SKM-1 (cell line): Measurements from ENCODE around the gene SEMA6A.
A peak's percentile ranks its signal among the peaks of the same experiment; 100 is the strongest.

Experiments used
- DNase-seq: peaks from one replicate; lab custom pipeline; 2025; ENCODE audit not compliant: unreplicated experiment; lab: John Stamatoyannopoulos, UW

The SEMA6A gene

DNA sequence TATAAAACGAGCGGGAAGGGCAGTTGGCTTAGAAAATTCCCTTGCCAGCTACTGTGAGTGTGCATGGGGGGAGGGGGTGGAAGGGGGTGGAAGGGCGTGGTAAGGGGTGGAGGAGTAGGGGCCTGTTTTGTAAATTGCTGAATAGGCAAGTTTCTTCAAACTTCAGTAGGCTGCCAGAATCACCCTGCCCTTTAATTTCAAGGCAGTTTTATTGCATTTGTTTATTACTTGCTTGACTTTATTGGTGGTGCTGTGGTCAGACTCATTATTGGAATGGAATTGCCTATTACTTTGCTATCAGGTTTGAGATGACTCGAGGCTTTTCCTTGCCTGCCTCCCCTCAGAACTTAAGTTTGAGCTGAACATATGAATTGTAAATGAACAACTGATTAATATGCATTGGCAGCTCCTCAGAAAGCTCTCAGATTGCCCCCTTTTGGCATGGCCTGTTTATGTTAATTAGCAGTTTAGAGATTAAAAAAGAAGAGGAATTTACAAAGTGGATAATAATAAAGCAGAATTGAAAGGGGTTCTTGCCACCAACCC is 76.0 kb downstream of the SEMA6A start:
- DNase-seq: no peak

DNA sequence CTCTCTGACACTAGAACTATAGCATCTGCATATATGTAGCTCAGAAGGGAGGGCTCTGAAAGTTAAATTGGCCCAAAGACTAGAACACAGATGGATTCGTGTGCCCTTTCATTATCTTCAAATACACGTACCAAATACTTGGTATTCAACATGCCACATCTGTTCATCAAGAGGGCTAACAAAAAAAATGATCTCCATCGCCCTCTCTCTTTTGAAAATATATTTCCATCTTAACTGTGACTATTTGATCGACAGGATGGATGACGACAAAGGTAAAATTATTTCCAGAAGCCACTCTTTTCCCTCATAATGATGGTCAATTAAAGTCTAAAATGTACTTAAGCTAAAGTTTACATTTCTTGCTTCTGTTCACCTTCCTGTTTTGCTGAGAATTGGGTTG is 77.0 kb downstream of the SEMA6A start:
- DNase-seq: no peak

GRCh38 chr5:116495786-116496357 is 78.8 kb downstream of the SEMA6A start:
- no peak for DNase-seq

- no peak for DNase-seq
Measured at GRCh38 chr5:116494784-116495450, 79.7 kb downstream of the SEMA6A start.

DNA sequence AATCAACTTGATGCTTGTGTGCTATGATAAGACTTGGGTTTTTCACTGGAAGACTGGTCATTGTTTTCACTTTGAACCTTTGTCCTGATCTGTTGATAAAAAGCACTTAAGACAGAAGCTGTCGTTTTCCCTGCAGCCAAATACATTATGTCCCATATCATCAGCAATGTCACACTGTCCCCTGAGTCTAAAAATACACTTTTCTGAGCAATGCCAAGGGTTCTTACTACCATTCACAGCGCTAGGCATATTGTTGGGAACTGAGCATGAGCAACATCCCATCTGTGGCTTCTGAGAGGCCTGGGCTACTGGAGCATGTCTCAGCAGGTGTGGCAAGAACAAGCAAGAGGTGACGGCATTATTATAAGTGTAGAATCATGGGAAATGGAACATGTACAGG is 81.8 kb downstream of the SEMA6A start:
- no peak for DNase-seq

GRCh38 chr5:116492016-116492623 is 82.5 kb downstream of the SEMA6A start:
- peak; percentile 50 for DNase-seq

DNA sequence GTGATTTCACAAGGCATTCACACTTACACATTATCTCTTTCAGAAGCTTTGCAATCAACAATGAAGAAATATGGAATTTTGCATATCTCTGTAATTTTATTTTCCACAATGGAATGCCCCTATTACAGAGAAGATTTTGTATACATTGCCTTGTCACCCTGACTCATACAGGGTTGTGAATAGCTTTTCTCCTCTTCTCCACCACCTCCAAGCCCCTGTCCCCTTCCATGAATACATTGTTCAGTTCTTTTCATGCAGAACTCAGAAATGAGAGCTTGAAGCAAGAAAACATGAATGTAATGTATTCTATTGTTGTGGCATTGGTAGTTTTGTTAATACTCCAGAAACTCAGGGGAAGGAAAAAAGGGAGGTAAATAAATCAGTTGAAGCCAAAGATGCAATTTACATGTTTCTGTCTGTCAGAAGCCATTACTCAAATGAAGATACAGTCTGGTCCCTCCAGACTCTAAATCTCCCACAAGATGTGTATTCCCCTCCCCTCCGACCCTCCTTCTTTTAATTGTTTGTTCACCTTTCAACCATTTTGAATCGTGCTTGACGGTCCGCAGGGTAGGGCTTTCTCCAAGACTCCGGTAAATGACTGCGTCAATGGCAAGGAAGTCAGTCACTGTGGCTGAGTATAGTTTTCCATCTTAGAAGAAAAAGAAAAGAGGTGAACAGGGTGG is 86.1 kb downstream of the SEMA6A start:
- DNase-seq: no peak

GRCh38 chr5:116487045-116487444 is 87.6 kb downstream of the SEMA6A start:
- no peak for DNase-seq

DNA sequence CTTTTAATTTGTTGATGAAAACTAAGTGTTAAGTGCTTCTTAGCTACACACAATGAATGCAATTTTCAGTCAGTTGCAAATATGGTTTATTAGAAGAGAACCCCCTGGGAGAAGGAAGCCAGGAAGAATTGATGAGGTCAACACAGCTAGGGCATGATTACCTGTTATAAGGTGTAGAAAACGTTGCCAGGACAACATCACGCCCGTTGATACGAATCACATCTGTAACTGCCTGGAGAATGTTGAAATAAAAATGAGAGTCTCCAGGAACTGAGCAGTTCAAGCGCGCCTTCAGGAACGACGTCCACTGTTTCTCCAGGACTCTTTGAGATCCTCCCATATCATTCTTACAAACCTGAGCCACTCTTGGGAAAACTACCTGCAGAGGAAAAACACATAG is 88.0 kb downstream of the SEMA6A start:
- DNase-seq: no peak

- no peak for DNase-seq
Measured at GRCh38 chr5:116484645-116485044, 90.0 kb downstream of the SEMA6A start.

GRCh38 chr5:116482394-116482793 is 92.2 kb downstream of the SEMA6A start:
- no peak for DNase-seq

GRCh38 chr5:116480894-116481510 is 93.6 kb downstream of the SEMA6A start:
- DNase-seq: no peak

DNA sequence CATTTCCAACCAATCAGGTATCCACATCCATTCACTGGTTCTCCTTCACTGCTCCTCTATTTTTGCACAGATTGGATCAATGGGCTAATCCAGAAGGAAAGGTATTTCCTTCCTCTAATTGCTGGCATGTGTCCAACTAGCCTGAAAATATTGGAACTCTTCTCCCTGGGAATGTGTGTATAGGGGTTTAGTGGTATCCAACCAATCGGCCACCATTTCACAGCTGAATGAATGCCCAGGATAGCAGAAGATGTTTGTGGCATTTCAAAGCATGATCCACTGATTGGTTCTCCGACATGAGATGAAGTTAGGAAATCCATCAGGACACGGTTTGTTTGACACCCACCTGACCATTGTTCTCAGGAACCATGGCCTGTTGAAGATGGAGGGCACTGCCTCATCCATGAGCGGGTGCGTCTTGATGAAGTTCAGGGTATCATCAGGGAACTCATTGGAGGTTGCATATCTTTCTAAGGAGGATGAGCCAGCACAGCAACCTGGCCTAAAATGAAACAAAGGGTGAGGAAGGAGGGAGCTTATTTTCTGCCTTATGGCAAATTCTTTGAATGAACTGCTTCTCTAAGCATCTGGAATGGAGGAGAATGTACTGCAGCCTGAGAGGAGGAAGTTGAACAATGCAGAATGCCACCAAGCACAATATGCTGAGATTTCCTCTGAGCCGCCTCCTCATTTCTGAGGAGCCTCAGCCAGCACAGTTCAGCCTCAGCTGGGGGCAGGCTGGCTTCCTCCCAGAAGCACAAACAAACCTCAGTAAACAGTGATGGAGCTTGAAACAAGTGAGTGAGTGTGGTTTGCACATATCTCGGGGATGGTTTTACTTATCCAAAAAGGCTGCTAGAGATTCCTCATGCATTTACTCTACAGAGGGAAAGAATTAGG is 94.6 kb downstream of the SEMA6A start:
- DNase-seq: no peak

DNA sequence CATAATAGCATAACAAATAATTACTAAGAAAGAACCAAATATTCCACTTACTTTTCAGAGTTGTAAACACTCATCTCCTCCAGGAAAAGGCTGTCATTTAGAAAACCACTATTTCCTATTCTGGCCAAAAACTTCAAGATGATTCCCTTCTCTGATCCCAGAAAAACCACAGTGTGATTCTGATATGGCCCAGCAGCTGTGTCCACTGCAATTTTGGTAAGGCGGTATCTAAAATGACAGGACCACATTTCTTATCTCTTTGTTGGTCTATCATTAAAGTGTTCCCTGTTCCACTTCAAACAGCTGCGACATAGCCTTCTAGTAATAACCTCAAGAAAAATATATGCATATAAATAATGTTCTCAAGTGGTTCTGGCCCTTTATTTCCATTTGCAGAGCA is 96.1 kb downstream of the SEMA6A start:
- DNase-seq: no peak

GRCh38 chr5:116476897-116477537 is 97.6 kb downstream of the SEMA6A start:
- DNase-seq: no peak

DNA sequence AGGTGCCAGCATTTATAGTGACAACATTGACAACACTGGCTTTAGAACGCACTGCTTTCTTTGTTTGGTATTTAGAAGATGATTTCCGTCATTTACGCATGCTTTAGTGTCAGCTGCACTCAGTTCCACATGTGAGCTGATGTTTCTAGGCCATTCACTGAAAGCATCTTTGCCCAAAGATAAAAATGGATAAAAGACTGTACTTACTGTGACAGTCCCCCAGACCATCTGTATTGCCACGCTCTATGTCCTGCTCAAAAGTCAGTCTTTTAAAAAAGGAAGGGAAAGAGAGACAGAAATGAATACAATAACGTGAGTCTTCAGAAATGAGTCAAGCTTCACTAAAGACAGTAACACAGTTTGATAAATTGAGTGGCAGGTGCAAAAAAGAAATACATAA is 99.3 kb downstream of the SEMA6A start:
- no peak for DNase-seq

GRCh38 chr5:116473706-116474105 is 100.9 kb downstream of the SEMA6A start:
- no peak for DNase-seq

- no peak for DNase-seq
Measured at GRCh38 chr5:116472274-116472673, 102.3 kb downstream of the SEMA6A start.

DNA sequence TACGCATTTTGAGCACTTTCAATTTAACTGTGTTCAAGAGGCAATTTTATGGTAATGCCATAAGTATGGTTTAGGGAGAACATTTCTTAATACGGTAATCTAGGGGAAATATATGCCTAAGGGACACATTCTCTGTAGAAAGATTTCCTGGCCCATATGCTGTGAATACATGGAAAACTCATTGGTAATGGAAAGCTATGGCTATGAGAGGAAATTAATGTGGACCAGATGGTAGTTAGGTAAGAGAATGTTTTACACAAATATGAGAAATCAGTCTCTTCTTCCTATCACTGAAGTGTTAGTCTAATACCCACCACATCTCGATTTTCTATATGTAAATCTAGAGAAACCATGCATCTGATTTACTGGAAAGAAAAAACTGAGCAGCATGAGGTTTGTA is 105.0 kb downstream of the SEMA6A start:
- DNase-seq: no peak

DNA sequence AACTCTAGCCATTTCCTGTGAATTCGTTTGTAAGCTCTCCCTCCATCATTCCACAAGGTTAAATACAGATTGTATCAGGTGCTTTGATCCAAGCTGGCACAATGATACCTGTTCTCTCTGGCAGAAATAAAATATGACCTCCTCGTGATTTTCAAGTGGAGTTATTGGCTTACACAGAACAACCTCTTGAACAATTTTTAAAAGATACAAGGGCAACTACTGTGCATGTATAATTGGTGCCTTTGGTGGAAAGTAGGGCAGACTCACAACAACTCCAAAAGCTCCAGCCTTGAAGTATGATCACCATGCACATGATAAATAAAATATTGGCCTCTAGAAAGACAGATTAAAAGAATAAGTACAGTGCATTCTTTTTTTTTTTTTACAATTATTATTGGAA is 106.0 kb downstream of the SEMA6A start:
- DNase-seq: no peak
